CD14-positive monocyte (primary cell): ENCODE measurements around the gene KRTAP2-1. TPM values are rescaled to one million over a fixed set of nuclear protein-coding genes. Genes with fewer than 3 reads are reported as not detected.

ENCODE experiments used
- DNase-seq, 3 donors: peaks; one replicate each; pipeline ENCODE4 v3.0.0-alpha.2; 2011 to 2022
- H2AFZ ChIP-seq: 2 replicates; pipeline ENCODE4 v1.6.0; 2012; ENCODE audit warnings: mild to moderate bottlenecking, low read depth, low read length, inconsistent platforms; ENCODE audit not compliant: insufficient read depth, poor library complexity, severe bottlenecking
- H3K27ac ChIP-seq, 2 donors: 1 replicate in 1 of 2; 2 replicates in 1 of 2; pipeline ENCODE4 v1.5.1; 2012 to 2013; ENCODE audit warnings: low read length in 2 of 2, control low read depth in 1 of 2, inconsistent platforms in 1 of 2, low read depth in 1 of 2, mild to moderate bottlenecking in 1 of 2
- H3K27me3 ChIP-seq, 2 donors: one replicate each; pipeline versions ENCODE4 v1.6.0 to v1.6.1; 2011 to 2013; ENCODE audit warnings: low read length in 2 of 2; ENCODE audit not compliant: control insufficient read depth in 2 of 2, insufficient read depth in 2 of 2
- H3K36me3 ChIP-seq, 2 donors: replicated peaks in 1 of 2; 1 replicate in 1 of 2; 2 replicates in 1 of 2; pipeline versions ENCODE4 v1.5.1 to v1.6.1; 2012 to 2013; ENCODE audit warnings: low read length in 2 of 2, control low read depth in 1 of 2, inconsistent platforms in 1 of 2, mild to moderate bottlenecking in 1 of 2; ENCODE audit not compliant: insufficient read depth in 2 of 2, control insufficient read depth in 1 of 2
- H3K4me1 ChIP-seq, 2 donors: 1 replicate in 1 of 2; 2 replicates in 1 of 2; pipeline versions ENCODE4 v1.5.1 to v1.6.1; 2012 to 2013; ENCODE audit warnings: low read length in 2 of 2, control low read depth in 1 of 2, inconsistent platforms in 1 of 2, mild to moderate bottlenecking in 1 of 2, moderate library complexity in 1 of 2; ENCODE audit not compliant: insufficient read depth in 2 of 2, control insufficient read depth in 1 of 2
- H3K4me2 ChIP-seq: replicated peaks from 2 replicates; pipeline ENCODE3; 2012; ENCODE audit warnings: low read length, moderate library complexity, mild to moderate bottlenecking; ENCODE audit not compliant: poor library complexity, severe bottlenecking; ENCODE audit errors: extremely low read depth
- H3K4me3 ChIP-seq, 3 experiments: fragments of 200-600 bp in 1 of 3; sonication (generic) in 1 of 3; replicated peaks in 1 of 3; 1 replicate in 2 of 3; 2 replicates in 1 of 3; pipeline ENCODE4 v1.5.1; 2011 to 2013; ENCODE audit warnings: low read length in 3 of 3, mild to moderate bottlenecking in 3 of 3, control low read depth in 2 of 3, low read depth in 2 of 3, inconsistent platforms in 1 of 3, moderate library complexity in 1 of 3
- H3K79me2 ChIP-seq: 2 replicates; pipeline ENCODE4 v1.6.0; 2012; ENCODE audit warnings: mild to moderate bottlenecking, control low read depth, inconsistent platforms, low read length, moderate library complexity; ENCODE audit not compliant: insufficient read depth
- H3K9ac ChIP-seq: 2 replicates; pipeline ENCODE4 v1.6.0; 2017; ENCODE audit warnings: low read length, mild to moderate bottlenecking; ENCODE audit not compliant: insufficient read depth, poor library complexity, severe bottlenecking
- H3K9me3 ChIP-seq, 2 donors: replicated peaks in 1 of 2; 1 replicate in 1 of 2; 2 replicates in 1 of 2; pipeline versions ENCODE4 v1.5.1 to v1.6.1; 2012 to 2013; ENCODE audit warnings: low read length in 2 of 2, control low read depth in 1 of 2; ENCODE audit not compliant: control insufficient read depth in 1 of 2, insufficient read depth in 1 of 2
- H4K20me1 ChIP-seq: 2 replicates; pipeline ENCODE4 v1.6.0; 2012; ENCODE audit warnings: mild to moderate bottlenecking, low read length, control low read depth, moderate library complexity; ENCODE audit not compliant: insufficient read depth
- H3K27ac Mint-ChIP-seq, 7 donors: one replicate each; pipeline ENCODE4 v1.8.0; 2020; ENCODE audit warnings: mild to moderate bottlenecking in 7 of 7, mixed read lengths in 7 of 7, moderate library complexity in 6 of 7, inconsistent platforms in 2 of 7
- H3K27me3 Mint-ChIP-seq, 3 donors: one replicate each; pipeline ENCODE4 v1.8.0; 2021 to 2022; ENCODE audit warnings: low read depth in 3 of 3, mild to moderate bottlenecking in 3 of 3, mixed read lengths in 3 of 3, moderate library complexity in 3 of 3, inconsistent platforms in 1 of 3
- H3K36me3 Mint-ChIP-seq, 2 donors: one replicate each; pipeline ENCODE4 v1.8.0; 2020; ENCODE audit warnings: mixed read lengths in 2 of 2, inconsistent platforms in 1 of 2, mild to moderate bottlenecking in 1 of 2
- H3K4me1 Mint-ChIP-seq: one replicate; pipeline ENCODE4 v1.8.0; 2020; ENCODE audit warnings: mild to moderate bottlenecking, mixed read lengths
- H3K4me3 Mint-ChIP-seq, 2 donors: one replicate each; pipeline ENCODE4 v1.8.0; 2020; ENCODE audit warnings: mild to moderate bottlenecking in 2 of 2, mixed read lengths in 2 of 2, moderate library complexity in 1 of 2
- H3K9me3 Mint-ChIP-seq, 7 donors: one replicate each; pipeline ENCODE4 v1.8.0; 2020 to 2022; ENCODE audit warnings: mixed read lengths in 7 of 7, mild to moderate bottlenecking in 6 of 7, moderate library complexity in 6 of 7, inconsistent platforms in 2 of 7
- CTCF ChIP-seq: fragments of 200-600 bp; IDR thresholded peaks from one replicate; pipeline ENCODE4 v1.8.0; 2022; ENCODE audit warnings: antibody characterized with exemption, mild to moderate bottlenecking
- WGBS: methylation state at CpG from one replicate; pipeline ENCODE4 v1.1.5; 2013; ENCODE audit warnings: missing lambda C conversion rate; ENCODE audit not compliant: insufficient coverage; 5-methylcytosine and 5-hydroxymethylcytosine counted together
- intact Hi-C, 2 donors: fragments of 100-400 bp; cut with micrococcal nuclease; formaldehyde crosslinking; loops; one replicate each; pipeline versions ENCODE4 v1.15.0 to v1.15.1; 2023
- polyA plus RNA-seq, 3 donors: library from polyadenylated mRNA; depleted of rRNA in 1 of 3; unstranded in 2 of 3; stranded (reverse) in 1 of 3; fragments of 300-500 nt in 2 of 3; fragments of >200 nt in 1 of 3; fragmentation: Illumina TruSeq in 2 of 3; gene quantifications; 1 replicate in 2 of 3; 2 replicates in 1 of 3; pipeline ENCODE4 v1.2.3, GENCODE V29; 2012 to 2021

Gene KRTAP2-1
- polyA plus RNA-seq, 3 donors: not detected

GRCh38 chr17:41019415-41019814, 27.7 kb downstream of the KRTAP2-1 start:
- Histone ChIP-seq H3K9me3 (no peaks in the 10 kb centered on the region), H3K36me3 (no peaks in the 10 kb centered on the region), H3K4me3 (no peak overlapping the region), H3K4me2 (no peak overlapping the region), H3K27ac (no peak overlapping the region), H2AFZ (no peak overlapping the region), H3K79me2 (no peaks in the 10 kb centered on the region), H4K20me1 (no peaks in the 10 kb centered on the region), H3K4me1 (no peaks in the 10 kb centered on the region), H3K27me3 (no peaks in the 10 kb centered on the region), H3K9ac (no peak overlapping the region)
- Mint-ChIP-seq H3K27ac (no peak overlapping the region), H3K27me3 (peaks cover 0 to 2% (median 2%) of the 10 kb centered on the region in 3 donors), H3K9me3 (peaks cover 0 to 6% (median 0%) of the 10 kb centered on the region in 7 donors), H3K4me3 (no peak overlapping the region), H3K36me3 (no peaks in the 10 kb centered on the region), H3K4me1 (no peaks in the 10 kb centered on the region)
- 100% methylated on average over 1 of the region's 3 CpGs for WGBS
- intact Hi-C loops: no loop called here
- DNase-seq: no peak
- no peak for TF ChIP-seq CTCF

GRCh38 chr17:41018541-41018940, 28.6 kb downstream of the KRTAP2-1 start:
- no peaks in the 10 kb centered on the region for H3K79me2 ChIP-seq
- H3K9me3 ChIP-seq: no peaks in the 10 kb centered on the region
- no peaks in the 10 kb centered on the region for H3K27me3 ChIP-seq
- no peak for TF ChIP-seq CTCF
- no peaks in the 10 kb centered on the region for H3K36me3 ChIP-seq
- H3K27ac ChIP-seq: no peak overlapping the region
- intact Hi-C loops: no loop called here
- Mint-ChIP-seq H3K9me3 (peaks cover 0 to 6% (median 0%) of the 10 kb centered on the region in 7 donors), H3K4me1 (no peaks in the 10 kb centered on the region), H3K36me3 (no peaks in the 10 kb centered on the region), H3K27ac (no peak overlapping the region), H3K27me3 (peaks cover 0 to 2% (median 2%) of the 10 kb centered on the region in 3 donors), H3K4me3 (no peak overlapping the region)
- no peaks in the 10 kb centered on the region for H3K4me1 ChIP-seq
- H3K4me2 ChIP-seq: no peak overlapping the region
- no peaks in the 10 kb centered on the region for H4K20me1 ChIP-seq
- no peak overlapping the region for H3K4me3 ChIP-seq
- H2AFZ ChIP-seq: no peak overlapping the region
- H3K9ac ChIP-seq: no peak overlapping the region
- no CpG with 5 or more reads among the region's 3 CpGs for WGBS
- DNase-seq: no peak
